ENCODE results near the gene POU3F2.

The POU3F2 gene

DNA sequence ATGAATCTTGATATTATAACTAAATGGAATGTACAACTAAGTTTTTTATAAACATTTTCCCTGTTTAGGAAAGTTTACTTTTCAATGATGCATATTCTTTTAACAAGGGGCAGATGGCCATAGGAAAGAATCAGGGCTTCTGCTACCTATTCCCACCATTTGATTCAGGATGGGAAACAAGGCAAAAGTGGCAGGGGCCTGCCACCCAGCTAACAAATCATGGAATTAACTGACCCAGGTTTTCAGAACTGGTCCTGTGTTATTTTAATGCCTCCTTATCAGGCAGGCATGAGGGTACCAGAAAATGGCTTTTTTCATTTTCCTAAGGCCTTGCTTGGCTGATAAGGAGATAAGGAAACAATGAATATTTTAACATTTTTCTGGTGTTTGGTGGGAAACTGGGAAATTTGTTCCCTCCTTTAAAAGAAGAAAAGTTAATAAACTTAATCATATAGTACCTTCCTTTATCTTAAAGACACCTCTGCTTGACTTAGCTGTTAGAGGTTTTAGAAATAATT lies 6.7 kb downstream of the POU3F2 start:
- Histone ChIP-seq H3K4me1 (ENCODE audit: low read length) (no peaks in the 10 kb centered on the region), H3K27ac (ENCODE audit: low read length) (no peak overlapping the region), H3K79me2 (ENCODE audit: low read length) (no peaks in the 10 kb centered on the region), H3F3A (ENCODE audit: insufficient read depth, low read length) (no peaks in the 10 kb centered on the region), H4K20me1 (ENCODE audit: insufficient read depth, low read length) (no peaks in the 10 kb centered on the region), H2AFZ (ENCODE audit: low read length) (no peak overlapping the region), H3K4me3 (ENCODE audit: low read length) (no peak overlapping the region), H3K9ac (ENCODE audit: low read length) (no peak overlapping the region), H3K9me3 (replicated peaks; ENCODE audit: insufficient read depth, low read length) (no peaks in the 10 kb centered on the region), H3K9me2 (replicated peaks; ENCODE audit: insufficient read depth, low read length) (no peaks in the 10 kb centered on the region), H3K27me3 (replicated peaks; ENCODE audit: insufficient read depth, low read length) (0 out of 2 replicates have a peak, but pooled peaks cover 7% of the 10 kb centered on the region), H3K4me2 (ENCODE audit: low read depth, low read length) (no peak overlapping the region), H3K36me3 (replicated peaks; ENCODE audit: insufficient read depth, low read length) (no peaks in the 10 kb centered on the region)
- TF ChIP-seq, protein P1, sequence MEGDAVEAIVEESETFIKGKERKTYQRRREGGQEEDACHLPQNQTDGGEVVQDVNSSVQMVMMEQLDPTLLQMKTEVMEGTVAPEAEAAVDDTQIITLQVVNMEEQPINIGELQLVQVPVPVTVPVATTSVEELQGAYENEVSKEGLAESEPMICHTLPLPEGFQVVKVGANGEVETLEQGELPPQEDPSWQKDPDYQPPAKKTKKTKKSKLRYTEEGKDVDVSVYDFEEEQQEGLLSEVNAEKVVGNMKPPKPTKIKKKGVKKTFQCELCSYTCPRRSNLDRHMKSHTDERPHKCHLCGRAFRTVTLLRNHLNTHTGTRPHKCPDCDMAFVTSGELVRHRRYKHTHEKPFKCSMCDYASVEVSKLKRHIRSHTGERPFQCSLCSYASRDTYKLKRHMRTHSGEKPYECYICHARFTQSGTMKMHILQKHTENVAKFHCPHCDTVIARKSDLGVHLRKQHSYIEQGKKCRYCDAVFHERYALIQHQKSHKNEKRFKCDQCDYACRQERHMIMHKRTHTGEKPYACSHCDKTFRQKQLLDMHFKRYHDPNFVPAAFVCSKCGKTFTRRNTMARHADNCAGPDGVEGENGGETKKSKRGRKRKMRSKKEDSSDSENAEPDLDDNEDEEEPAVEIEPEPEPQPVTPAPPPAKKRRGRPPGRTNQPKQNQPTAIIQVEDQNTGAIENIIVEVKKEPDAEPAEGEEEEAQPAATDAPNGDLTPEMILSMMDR (IDR thresholded peaks at IDR 0.05; ENCODE audit: low read length) = no peak
- TF ChIP-seq EZH2phosphoT487 (IDR thresholded peaks at IDR 0.05; ENCODE audit: low read length) (no peak), EZH2 (optimal IDR thresholded peaks at IDR 0.05; ENCODE audit: low read depth, low read length) (no peak)
- no peak for DNase-seq

DNA sequence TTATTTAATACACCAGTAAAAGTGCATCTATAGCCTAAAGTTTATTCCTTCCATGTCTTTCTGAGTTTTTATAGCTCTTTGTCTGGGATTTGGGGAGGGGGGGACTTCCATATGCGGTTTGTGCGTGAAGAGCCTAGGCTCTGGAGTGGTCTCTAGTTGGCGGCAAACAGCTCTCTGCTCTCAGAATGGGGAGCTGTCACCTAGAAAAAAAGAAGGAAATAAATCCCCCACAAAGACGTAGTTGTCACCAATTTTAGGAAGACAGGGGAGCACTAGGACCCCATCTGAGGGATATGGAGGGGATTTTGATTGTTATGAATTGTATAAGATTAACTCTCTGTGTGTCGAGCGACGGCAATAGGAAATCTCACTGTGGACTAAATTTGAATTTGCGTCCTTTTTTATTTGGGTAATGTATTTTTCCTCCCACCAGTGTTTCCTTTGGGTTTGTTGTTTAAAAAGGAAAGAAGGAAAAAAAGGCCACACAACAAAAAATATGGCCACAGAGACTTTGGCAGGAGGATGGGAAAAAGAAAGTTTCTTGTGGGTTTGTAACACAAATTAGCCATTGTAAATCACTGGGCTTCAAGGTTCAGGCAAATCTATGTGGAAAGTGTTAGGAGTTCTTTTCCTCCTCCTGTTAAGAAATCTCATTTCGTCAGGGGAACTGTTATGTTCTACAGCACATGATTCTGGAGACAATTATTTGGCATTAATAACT lies 7.4 kb downstream of the POU3F2 start:
- DNase-seq = no peak
- Histone ChIP-seq H3K4me1 (ENCODE audit: low read length) (no peaks in the 10 kb centered on the region), H3K36me3 (replicated peaks; ENCODE audit: insufficient read depth, low read length) (no peaks in the 10 kb centered on the region), H3K9me3 (replicated peaks; ENCODE audit: insufficient read depth, low read length) (no peaks in the 10 kb centered on the region), H3K9ac (ENCODE audit: low read length) (no peak overlapping the region), H4K20me1 (ENCODE audit: insufficient read depth, low read length) (no peaks in the 10 kb centered on the region), H3F3A (ENCODE audit: insufficient read depth, low read length) (no peaks in the 10 kb centered on the region), H3K9me2 (replicated peaks; ENCODE audit: insufficient read depth, low read length) (no peaks in the 10 kb centered on the region), H3K27me3 (replicated peaks; ENCODE audit: insufficient read depth, low read length) (0 out of 2 replicates have a peak, but pooled peaks cover under 1% of the 10 kb centered on the region), H3K4me2 (ENCODE audit: low read depth, low read length) (no peak overlapping the region), H3K4me3 (ENCODE audit: low read length) (no peak overlapping the region), H2AFZ (ENCODE audit: low read length) (no peak overlapping the region), H3K27ac (ENCODE audit: low read length) (no peak overlapping the region), H3K79me2 (ENCODE audit: low read length) (no peaks in the 10 kb centered on the region)
- TF ChIP-seq, protein P1 (IDR thresholded peaks at IDR 0.05; ENCODE audit: low read length) = no peak
- no peak for TF ChIP-seq EZH2 (optimal IDR thresholded peaks at IDR 0.05; ENCODE audit: low read depth, low read length)
- TF ChIP-seq EZH2phosphoT487 (IDR thresholded peaks at IDR 0.05; ENCODE audit: low read length) = no peak

DNA sequence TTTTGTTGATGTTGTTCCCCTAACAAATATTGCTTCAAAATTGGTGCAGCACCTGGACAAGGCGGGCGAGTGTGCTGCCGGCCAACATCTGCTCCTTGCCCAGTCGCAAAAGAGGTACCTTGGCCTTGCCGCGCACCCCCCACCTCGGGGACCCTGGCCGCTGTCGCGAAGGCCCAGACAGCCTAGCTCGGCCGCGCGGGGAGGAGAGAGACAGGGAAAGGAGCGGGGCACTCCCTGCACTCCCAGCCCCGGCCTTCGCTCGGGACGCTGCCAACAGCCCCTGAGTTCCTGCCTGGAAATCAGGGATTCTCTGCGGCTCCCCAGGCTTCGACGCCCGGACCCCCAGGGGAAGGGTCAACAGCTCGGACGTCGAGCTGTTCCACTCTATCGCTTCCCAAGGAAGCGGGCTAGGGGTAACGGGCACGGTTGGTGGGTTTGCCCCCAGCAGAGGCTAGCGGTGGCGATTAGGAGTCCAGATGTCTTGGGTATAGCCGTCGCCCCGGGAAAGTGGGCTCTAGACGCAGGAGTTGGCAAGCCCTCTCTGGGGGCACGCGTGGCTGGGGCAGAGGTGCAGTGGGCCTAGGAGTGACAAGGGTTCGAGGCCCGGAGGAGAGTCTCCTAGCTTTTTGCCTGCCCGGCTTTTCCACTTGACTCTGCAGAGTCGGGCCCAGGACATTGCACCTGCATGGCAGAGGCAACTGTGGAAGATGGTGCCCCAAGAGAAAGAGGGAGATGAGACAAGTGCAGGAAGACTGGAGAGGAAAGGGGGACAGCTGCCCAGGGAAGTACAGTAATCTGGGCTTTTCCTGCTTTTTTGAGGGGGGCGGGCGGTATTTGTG lies 8.2 kb downstream of the POU3F2 start:
- H3K9me3 ChIP-seq (replicated peaks; ENCODE audit: insufficient read depth, low read length) = no peaks in the 10 kb centered on the region
- no peaks in the 10 kb centered on the region for H3K9me2 ChIP-seq (replicated peaks; ENCODE audit: insufficient read depth, low read length)
- no peak for TF ChIP-seq EZH2phosphoT487 (IDR thresholded peaks at IDR 0.05; ENCODE audit: low read length)
- TF ChIP-seq EZH2 (optimal IDR thresholded peaks at IDR 0.05; ENCODE audit: low read depth, low read length) = no peak
- TF ChIP-seq, protein P1 (IDR thresholded peaks at IDR 0.05; ENCODE audit: low read length) = no peak
- H3K4me1 ChIP-seq (ENCODE audit: low read length) = no peaks in the 10 kb centered on the region
- H3K9ac ChIP-seq (ENCODE audit: low read length) = no peak overlapping the region
- H3K27ac ChIP-seq (ENCODE audit: low read length) = no peak overlapping the region
- no peaks in the 10 kb centered on the region for H3K79me2 ChIP-seq (ENCODE audit: low read length)
- H3F3A ChIP-seq (ENCODE audit: insufficient read depth, low read length) = no peaks in the 10 kb centered on the region
- no peak overlapping the region for H3K4me2 ChIP-seq (ENCODE audit: low read depth, low read length)
- H3K27me3 ChIP-seq (replicated peaks; ENCODE audit: insufficient read depth, low read length) = no peaks in the 10 kb centered on the region
- no peak overlapping the region for H2AFZ ChIP-seq (ENCODE audit: low read length)
- no peaks in the 10 kb centered on the region for H4K20me1 ChIP-seq (ENCODE audit: insufficient read depth, low read length)
- H3K4me3 ChIP-seq (ENCODE audit: low read length) = no peak overlapping the region
- no peaks in the 10 kb centered on the region for H3K36me3 ChIP-seq (replicated peaks; ENCODE audit: insufficient read depth, low read length)
- DNase-seq = no peak

Data from MM.1S (cell line).